ENCODE measurements around the gene GLB1L3.

The GLB1L3 gene

DNA sequence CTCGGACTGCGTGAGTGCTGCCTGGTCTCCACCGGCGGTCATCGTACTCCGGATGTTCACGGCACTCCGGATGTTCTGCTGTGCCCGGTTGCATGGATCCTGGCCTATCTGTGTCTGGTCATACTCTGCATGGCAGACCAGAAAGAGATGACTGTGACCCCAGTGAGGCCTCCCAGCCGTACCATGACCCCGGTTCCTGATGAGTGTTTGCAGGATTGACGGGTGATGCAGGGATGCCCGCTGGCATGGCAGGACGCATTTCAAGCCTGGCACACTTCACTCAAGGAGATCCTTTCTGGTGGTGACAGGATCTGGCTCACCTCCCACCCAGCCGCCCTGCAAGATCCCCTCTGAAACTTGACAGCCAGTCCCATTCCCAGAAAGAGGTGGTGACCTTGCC is 61.9 kb downstream of the GLB1L3 start:
- TF ChIP-seq ZNF174 (tag by site-specific recombination; IDR thresholded peaks at IDR 0.05) (no peak), ZNF560 (tag by site-specific recombination; IDR thresholded peaks at IDR 0.05; ENCODE audit: borderline replicate concordance) (no peak), OVOL3 (tag by site-specific recombination; IDR thresholded peaks at IDR 0.05) (no peak), ZNF335 (tag by site-specific recombination; conservative IDR thresholded peaks at IDR 0.05) (no peak), HIC1 (tag by site-specific recombination; IDR thresholded peaks at IDR 0.05) (no peak), ZNF48 (tag by site-specific recombination; IDR thresholded peaks at IDR 0.05) (no peak), RBAK (tag by site-specific recombination; IDR thresholded peaks at IDR 0.05) (no peak), ZNF426 (tag by site-specific recombination; IDR thresholded peaks at IDR 0.05) (no peak), ZNF248 (tag by site-specific recombination; IDR thresholded peaks at IDR 0.05) (no peak), ZNF133 (tag by site-specific recombination; IDR thresholded peaks at IDR 0.05) (no peak), ZNF416 (tag by site-specific recombination; IDR thresholded peaks at IDR 0.05) (no peak), ZNF549 (tag by site-specific recombination; IDR thresholded peaks at IDR 0.05) (no peak), ZNF510 (tag by site-specific recombination; IDR thresholded peaks at IDR 0.05; ENCODE audit: insufficient replicate concordance) (no peak), ZNF37A (tag by site-specific recombination; IDR thresholded peaks at IDR 0.05) (no peak), KLF16 (tag by site-specific recombination; IDR thresholded peaks at IDR 0.05) (no peak), ZNF645 (tag by site-specific recombination; IDR thresholded peaks at IDR 0.05) (no peak)
- TF ChIP-seq, protein P1, sequence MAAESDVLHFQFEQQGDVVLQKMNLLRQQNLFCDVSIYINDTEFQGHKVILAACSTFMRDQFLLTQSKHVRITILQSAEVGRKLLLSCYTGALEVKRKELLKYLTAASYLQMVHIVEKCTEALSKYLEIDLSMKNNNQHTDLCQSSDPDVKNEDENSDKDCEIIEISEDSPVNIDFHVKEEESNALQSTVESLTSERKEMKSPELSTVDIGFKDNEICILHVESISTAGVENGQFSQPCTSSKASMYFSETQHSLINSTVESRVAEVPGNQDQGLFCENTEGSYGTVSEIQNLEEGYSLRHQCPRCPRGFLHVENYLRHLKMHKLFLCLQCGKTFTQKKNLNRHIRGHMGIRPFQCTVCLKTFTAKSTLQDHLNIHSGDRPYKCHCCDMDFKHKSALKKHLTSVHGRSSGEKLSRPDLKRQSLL (tag by site-specific recombination; IDR thresholded peaks at IDR 0.05), result no peak
- TF ChIP-seq, protein P2, sequence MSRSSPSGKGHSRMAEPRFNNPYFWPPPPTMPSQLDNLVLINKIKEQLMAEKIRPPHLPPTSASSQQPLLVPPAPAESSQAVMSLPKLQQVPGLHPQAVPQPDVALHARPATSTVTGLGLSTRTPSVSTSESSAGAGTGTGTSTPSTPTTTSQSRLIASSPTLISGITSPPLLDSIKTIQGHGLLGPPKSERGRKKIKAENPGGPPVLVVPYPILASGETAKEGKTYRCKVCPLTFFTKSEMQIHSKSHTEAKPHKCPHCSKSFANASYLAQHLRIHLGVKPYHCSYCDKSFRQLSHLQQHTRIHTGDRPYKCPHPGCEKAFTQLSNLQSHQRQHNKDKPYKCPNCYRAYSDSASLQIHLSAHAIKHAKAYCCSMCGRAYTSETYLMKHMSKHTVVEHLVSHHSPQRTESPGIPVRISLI (tag by site-specific recombination; IDR thresholded peaks at IDR 0.05), result no peak

DNA sequence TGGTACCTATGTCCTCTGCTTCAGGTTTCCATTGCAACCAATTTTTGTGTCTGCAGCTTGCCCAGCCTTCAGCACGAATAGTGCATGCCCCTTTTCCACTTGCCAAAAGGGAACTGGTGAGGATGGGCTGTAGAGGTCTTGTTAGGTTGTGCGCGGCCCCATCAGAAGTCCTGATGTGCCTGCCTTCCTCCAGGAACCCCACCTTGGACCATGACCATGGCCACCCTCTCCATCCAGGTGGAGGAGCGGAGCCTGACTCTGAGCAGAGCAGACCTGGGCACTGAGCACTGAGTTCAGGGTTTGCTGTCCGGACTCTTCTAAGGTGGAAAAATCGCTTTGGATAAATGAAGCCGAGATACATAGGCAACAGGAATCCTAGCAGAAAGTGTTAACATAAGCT is 62.5 kb downstream of the GLB1L3 start:
- Histone ChIP-seq H3K9me3 (ENCODE audit: control insufficient read depth, insufficient read depth, low read depth, low read length) (no peaks in the 10 kb centered on the region), H3K4me1 (ENCODE audit: control insufficient read depth, insufficient read depth, low read length) (no peaks in the 10 kb centered on the region), H3K27ac (ENCODE audit: extremely low read depth, low read depth, low read length) (no peak overlapping the region), H3K4me3 (ENCODE audit: low read depth, low read length) (no peak overlapping the region), H3K36me3 (ENCODE audit: control insufficient read depth in 2 of 2, insufficient read depth in 1 of 2, low read length in 2 of 2) (peaks cover 0 to 6% of the 10 kb centered on the region in 2 experiments; a peak in 1 of 3 replicates)
- TF ChIP-seq ZBTB17 (tag by site-specific recombination; IDR thresholded peaks at IDR 0.05) (no peak), ZNF843 (tag by site-specific recombination; IDR thresholded peaks at IDR 0.05) (no peak), GLI2 (tag by site-specific recombination; IDR thresholded peaks at IDR 0.05; ENCODE audit: borderline replicate concordance, low read depth) (no peak), EGR2 (tag by site-specific recombination; IDR thresholded peaks at IDR 0.05; ENCODE audit: low read depth) (no peak)
- TF ChIP-seq, protein P2 (tag by site-specific recombination; IDR thresholded peaks at IDR 0.05), result no peak
- ChIA-PET POLR2A (no interaction called here), CTCF (interaction anchor here (0.7 kb wide), 1 partner anchor 76 kb away, joined by 3 read pairs; no protein-coding TSS in a partner anchor)

More for the DNA sequence above, 61.9 kb downstream of the GLB1L3 start:
- Histone ChIP-seq H3K9me3 (ENCODE audit: control insufficient read depth, insufficient read depth, low read depth, low read length) (no peaks in the 10 kb centered on the region), H3K4me3 (ENCODE audit: low read depth, low read length) (no peak overlapping the region), H3K27ac (ENCODE audit: extremely low read depth, low read depth, low read length) (no peak overlapping the region), H3K36me3 (ENCODE audit: control insufficient read depth in 2 of 2, insufficient read depth in 1 of 2, low read length in 2 of 2) (peaks cover 0 to 5% of the 10 kb centered on the region in 2 experiments; a peak in 1 of 3 replicates), H3K4me1 (ENCODE audit: control insufficient read depth, insufficient read depth, low read length) (no peaks in the 10 kb centered on the region)
- CTCF ChIA-PET, result no interaction called here
- POLR2A ChIA-PET, result interaction anchor here (0.7 kb wide), 1 partner anchor 15 kb away, joined by 3 read pairs; no protein-coding TSS in a partner anchor
